Stimulated activated CD8-positive, alpha-beta memory T cell treated with anti-CD3 and anti-CD28 coated beads, Interleukin-4, amount 100 ng/mL, for 4 hours (primary cell): ENCODE measurements around the gene SLC39A1.

ENCODE experiments used
- DNase-seq, 2 donors: peaks; one replicate each; pipeline ENCODE4 v3.0.0-alpha.2; 2020; ENCODE audit warnings: low read depth in 2 of 2, low spot score in 1 of 2

The SLC39A1 gene

DNA sequence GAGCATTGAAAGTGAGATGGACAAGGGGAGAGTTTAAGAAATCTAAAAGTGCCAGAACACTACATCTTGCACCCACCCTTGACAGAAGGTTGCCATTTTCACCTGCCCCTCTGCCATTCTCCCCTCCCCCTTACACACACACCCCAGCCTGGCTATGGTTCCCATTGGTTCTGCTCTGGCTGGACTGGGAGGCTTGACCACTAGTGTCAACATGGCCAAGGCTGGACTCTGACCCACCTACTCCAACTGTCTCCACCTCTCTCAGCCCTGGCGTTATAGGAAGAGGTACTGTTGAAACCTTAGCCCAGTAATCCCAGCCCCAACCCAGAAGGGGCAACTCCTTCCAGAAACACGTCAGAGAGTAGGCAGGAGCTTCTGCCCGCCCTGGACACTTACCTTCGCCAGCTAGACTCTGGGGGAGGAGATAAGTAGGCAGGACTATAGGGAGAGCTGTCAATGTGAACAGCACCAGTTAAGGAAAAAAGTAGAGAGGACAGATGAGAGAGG lies 9.4 kb downstream of the SLC39A1 start:
- DNase-seq, result no peak

GRCh38 chr1:153951801-153952200 lies 11.5 kb downstream of the SLC39A1 start:
- DNase-seq, result no peak

- DNase-seq, result no peak
Observed at GRCh38 chr1:153951183-153951582, 12.2 kb downstream of the SLC39A1 start.

DNA sequence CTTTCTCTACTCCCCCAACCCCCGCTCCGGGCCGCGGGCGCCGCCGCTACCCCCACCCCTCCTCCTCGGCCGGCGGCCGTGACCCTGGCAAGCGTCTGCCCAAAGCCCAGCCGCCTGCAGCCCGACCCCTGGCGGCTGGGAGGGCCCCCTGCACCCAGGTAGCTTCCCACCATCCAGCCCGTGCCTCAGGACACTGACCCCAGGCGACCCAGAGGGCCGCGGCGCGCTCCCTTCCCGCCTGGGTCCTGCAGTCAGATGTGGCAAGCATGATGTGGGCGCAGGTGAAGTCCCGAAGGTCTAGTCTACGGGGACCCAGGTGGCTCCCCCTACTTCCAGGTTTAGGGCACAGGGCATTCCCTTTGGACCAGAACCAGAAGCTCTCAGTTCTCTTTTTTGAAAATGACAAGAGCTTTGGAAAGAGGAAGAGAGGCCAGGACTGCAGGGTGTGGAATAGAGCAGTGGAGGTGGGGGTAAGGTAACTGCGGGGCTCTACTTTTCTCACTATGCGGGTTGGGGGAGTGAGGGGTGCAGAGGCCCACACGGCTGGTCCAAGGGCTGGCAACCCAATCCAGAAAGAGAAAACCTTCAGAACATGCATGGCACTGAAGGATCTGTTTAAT lies 16.6 kb downstream of the SLC39A1 start, which contains the start of gene DENND4B:
TSS of gene DENND4B (minus strand) at position 97 of the 620 bp plus-strand sequence. CDS start 2,344 bp downstream, outside the sequence.
- DNase-seq, result peak; percentile 26 to 64

GRCh38 chr1:153945795-153946621 lies 17.3 kb downstream of the SLC39A1 start:
- DNase-seq, result peak; percentile 33 to 50

DNA sequence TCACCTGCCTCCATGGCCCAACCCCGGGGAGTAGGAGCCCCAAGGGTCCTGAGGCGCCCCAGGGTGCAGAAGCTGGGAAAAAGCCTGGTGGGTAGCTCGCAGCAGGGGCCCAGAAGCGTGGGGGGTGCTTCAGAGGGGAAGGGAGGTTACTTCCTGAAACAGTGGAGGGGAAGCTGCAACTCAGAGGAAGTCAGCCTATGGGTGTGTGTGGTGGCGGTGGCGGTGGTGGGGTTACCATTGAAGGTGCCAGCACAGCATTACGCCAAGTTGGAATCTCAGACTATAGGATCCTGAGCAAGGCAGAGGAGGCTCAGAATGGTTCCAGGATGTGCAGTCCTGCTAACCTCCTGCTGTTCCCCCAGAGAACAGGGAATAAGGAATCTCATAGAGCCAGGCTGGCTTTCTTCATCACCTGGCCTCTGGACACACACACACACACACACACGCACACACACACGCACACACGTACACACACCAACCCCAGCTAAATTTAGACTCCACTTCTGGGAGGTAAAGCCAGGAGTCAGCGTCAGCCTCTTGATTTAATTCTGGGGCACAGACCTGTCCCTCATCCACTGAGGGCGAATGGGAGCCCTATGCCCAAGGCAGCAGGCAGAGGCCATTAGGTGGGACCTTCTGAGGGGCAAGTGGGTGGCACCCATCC lies 18.1 kb downstream of the SLC39A1 start:
- peak; percentile 59 to 65 for DNase-seq

GRCh38 chr1:153944827-153945117 lies 18.6 kb downstream of the SLC39A1 start:
- no peak for DNase-seq

DNA sequence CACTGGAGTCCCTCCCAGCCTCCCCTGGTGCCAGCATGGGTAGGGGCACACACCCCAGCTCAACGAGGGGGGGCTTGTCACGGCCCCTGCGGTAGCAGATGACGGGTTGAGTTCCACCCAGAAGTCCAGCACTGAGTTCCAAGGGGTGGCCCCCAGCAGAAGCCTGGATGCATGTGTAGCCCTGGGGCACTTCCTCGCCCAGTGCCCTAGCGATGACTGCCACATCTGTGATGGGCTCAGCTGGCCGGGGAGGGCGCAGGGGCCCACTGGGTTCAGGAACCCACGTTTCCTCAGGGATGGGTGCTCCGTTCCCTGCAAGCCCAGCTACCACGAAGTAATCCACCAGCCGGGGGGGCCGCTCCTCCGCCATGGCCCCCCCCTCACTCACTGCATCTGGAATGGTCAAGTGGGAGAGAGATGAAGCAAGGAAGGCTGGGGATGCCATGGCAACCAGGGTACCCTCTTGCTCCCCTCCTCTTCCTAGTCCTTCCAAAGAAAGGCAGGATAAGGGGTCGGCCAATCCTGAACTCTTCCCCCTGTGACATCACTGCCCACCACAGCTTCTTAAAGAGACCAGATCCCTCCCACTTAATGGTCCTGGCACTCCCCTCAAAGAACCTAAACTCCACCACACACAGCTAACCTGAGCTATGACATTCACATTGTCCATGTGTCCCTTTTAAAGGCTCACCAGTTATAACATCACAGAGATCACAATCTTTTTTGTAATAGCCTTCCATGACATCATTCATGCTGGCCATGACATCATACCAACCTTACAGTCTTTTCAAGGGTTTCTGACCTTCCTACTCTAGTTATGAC lies 19.1 kb downstream of the SLC39A1 start:
- DNase-seq, result no peak

GRCh38 chr1:153942766-153943549 lies 20.4 kb downstream of the SLC39A1 start:
- no peak for DNase-seq

DNA sequence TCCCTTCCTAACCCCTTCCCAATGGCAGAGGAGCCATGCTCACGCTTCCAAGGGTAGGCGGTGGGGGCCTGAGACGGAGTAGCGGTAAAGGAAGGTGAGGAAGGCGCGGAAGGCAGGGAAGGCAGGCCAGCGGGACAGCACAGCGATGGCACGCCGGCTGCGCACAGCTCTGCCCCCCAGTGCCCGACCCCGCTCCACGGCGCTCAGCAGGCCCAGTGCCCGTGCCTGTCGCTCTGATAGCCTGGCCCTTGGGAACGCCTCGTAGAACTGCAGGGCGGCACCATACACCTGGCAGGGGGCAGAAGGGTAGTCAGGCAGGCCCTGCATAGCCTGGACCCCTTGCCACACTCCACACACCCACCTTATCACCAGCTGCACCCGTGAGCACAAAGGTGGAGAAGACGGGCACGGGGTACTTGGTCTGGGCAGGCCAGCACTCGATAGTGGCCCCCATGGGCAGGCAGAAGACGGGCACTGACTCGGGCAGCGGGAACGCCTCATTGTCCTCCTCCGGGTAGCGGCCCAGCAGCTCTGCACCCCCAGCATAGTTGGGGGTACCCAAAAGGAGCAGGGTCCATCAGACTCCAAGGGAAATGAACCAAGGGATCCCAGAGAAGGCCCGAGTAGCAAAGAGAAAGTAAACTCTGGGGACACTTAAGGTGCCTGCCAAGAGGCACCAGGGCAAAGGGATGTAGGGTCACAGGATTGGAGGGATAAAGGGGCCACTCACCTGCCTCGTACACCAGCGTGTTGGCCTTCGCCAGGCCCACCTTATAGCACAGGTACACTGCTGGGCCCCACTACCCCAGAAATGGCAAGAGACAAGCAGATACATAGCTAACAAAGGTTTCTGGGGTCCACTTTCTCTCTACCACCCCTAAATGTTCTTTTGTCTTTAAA lies 21.3 kb downstream of the SLC39A1 start:
- no peak for DNase-seq

GRCh38 chr1:153940756-153941155 lies 22.6 kb downstream of the SLC39A1 start:
- no peak for DNase-seq

- no peak for DNase-seq
Observed at GRCh38 chr1:153939476-153939875, 23.9 kb downstream of the SLC39A1 start.

DNA sequence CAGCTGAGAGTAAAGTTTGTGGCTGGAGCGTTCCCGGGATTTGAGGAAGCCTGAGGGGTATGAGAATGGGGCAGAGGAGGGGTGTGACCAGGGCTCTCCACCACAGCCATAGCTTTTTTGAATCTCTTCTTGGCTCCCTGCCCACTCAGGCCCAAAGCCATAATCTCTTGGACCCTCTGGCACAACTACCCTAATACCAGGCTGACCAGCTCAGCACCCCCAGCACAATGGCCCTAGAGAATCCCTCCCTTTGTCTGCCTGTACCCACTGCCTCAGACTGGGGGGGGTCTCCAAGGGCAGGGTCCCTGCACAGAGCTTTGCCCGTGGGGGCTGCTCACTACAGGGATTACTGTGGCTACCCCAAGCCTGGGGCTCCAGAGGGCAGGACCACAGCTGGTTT lies 24.3 kb downstream of the SLC39A1 start:
- no peak for DNase-seq

DNA sequence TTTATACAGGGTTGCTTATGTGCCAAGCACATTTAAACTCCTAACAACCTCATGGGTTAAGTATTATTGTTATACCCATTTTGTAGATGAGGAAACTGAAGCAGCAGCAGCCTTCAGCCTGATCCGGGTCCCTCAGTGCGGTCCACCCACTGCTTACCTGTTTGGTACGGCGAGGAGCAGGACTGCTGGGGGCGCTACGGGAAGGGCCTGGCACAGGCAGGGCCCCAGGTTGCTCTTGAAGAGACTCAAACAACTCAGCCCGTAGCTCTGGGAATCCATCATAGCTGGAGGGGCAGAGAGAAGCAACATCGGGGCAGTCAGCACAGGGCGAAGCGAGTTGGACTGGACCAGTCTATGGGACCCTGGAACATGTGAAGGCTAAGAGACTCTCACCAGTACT lies 26.0 kb downstream of the SLC39A1 start:
- no peak for DNase-seq

DNA sequence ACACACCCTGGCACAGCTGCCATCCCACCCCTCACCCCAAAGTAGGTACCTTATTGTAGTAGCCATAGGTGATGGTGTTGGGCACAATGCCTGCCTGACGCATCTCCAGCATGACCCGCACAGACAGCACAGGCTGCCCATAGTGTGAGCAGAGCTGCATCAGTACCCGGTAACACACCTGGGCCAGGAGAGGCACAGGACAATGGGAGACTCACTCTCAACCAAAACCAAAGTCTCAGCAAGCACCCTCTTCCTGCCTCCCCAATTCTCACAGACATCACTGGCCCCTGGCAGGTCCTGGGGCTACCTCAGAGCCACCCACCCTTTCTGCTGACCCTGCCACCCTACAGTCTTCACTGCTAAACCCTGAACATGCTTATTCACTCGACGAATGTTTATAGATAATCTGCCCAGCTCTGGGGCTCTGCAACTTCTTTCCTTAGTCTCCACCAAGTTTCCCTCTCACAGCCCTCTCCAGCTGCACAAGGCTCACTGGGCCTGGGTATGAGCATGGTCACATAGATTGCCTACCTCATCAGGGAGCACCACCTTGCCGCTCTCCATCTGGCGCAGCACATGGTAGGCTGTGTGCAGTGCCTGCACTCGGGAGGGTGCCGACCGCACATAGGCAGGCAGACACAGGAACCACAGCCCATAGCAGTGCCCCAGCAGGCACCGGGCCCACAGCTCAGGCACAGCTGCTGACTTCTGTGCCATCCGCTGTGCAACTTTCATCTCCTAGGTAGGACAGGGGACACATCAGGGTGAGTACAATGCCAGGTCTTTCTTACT lies 27.1 kb downstream of the SLC39A1 start:
- no peak for DNase-seq

- DNase-seq, result no peak
Observed at GRCh38 chr1:153934746-153935145, 28.6 kb downstream of the SLC39A1 start.

DNA sequence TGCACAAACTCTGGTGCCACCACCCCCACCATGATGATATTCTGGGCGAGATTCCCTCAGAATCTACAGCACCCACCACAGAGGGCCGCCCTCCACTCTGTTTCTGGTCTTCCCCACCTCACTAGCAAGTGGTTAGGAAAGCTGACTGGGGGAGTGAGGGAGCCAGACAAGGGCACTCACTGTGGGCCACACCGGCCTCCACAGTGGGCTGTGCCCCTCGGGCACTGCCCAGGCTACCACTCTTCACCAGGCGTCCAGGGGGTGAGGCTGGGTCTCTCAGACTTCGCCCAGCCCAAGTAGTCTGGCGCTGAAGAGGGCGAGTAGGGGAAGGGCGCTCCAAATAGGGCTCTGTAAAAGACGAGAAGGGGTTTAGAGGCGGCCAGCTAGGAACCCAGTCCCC lies 29.4 kb downstream of the SLC39A1 start:
- no peak for DNase-seq

DNA sequence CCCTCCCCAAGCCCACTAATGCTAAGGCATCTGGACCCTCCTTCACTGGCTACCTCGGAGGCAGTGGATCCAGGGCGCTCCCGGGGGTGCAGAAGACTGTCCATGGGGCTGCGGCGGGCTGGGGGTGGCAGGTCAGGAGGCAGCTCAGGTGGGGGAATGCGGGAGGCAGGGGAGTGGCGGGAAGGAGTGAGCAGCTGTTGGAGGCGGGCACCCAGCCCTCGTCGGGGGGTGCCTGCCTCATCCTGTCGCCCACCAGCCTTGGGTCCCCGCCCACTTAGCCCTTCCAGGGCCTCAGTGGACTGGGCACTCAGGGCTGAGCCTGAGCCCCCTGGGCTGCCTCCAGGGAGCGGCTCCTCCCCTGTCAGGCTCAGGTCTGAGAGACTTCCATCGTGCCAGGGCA lies 29.9 kb downstream of the SLC39A1 start:
- DNase-seq, result no peak
